NCI-H226 (cell line): ENCODE data around the gene PDZRN3.
"Not testable (repeated sequence)": the region's sequence is repeated elsewhere in the genome, so short reads cannot be mapped to it uniquely, and the experiment has no call there.

Source experiments
- DNase-seq: peaks from one replicate; pipeline ENCODE4 v3.0.0-alpha.2; 2015

Gene PDZRN3

DNA sequence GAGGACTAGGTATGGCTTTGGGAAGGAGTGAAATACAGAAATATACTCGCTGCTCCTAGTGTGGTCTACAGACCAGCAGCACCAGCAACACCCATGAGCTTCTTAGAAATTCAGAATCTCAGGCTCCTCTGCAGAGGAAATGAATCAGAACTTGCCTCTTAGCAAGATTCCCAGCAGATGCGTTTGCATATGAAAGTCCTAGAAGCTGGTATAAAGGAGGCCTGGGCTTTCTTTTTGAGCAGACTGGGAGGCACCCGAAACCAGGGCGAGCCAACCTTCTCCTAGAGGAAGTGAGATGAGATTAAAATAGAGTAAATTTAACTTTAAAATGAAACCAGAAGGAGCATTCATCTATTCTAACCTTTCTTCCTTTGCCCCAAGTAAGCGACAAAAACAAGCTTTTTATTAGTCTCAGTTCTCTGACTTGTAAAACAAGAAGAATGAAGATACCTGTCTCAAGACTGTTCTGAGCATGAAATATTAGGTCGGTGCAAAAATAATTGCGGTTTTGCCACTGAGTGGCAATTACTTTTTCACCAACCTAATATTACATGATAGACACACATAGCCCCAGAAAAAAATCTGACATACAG, 140.0 kb downstream of the PDZRN3 start:
- DNase-seq, result no peak

DNA sequence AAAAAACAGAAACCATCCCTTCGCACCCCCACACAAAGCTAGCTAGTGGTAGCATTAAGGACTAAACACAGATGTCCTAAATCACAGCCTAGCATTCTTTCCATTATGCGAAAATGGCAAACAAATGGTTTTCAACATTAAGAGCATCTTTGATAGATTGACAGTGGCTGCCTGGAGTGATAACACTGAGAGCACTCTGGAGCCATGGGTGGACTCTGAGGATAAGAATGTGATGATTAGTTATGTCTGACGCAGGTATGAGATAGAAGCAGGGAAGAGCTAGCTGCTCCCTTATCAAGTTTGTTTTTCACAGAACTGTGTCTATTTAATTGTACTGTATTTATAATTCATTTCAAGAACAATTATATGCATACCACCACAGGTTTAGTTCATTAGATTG, 142.9 kb downstream of the PDZRN3 start:
- DNase-seq, result no peak

DNA sequence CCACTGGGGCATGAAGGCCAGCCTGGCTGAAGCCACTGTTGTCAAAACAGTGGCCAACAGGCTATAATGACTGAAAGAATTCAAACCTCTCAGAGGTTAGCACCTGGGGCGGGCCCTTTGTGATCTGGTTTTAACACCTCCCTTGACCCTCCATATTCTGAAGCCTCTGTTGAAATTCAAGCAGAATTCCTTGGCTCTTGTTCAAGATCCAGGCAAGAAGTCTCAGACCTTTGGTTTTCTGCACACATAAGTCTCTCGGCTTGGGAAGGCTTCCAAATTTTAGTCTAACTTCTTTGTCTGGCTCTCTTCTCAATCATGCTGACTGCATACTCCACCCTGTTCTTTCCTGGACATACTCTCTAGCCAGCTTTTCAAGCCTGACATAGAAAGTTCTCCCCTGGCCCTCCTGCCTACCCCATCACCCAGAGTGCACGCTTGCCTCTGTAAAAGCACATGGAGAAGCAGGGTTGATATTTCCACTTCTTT, 144.5 kb downstream of the PDZRN3 start:
- DNase-seq, result no peak

DNA sequence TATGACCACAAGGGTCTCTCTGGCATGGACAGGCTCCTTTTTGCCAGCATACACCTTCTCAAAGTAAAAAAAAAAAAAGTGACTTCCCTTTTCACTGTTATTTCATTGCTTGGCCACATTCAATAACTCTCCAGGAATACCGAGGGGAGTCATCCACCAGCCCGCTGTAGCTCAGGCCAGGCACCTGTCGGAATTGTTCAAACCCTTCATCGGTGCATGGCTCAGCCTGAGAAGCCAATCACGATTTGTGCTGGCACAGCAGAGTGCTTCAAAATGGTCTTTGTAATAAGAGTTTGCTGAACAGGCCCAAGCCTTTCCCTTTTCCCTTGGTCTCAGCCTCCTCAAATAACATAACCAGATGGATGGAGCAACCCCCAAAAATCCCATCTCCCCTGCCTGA, 145.4 kb downstream of the PDZRN3 start:
- DNase-seq, result no peak

DNA sequence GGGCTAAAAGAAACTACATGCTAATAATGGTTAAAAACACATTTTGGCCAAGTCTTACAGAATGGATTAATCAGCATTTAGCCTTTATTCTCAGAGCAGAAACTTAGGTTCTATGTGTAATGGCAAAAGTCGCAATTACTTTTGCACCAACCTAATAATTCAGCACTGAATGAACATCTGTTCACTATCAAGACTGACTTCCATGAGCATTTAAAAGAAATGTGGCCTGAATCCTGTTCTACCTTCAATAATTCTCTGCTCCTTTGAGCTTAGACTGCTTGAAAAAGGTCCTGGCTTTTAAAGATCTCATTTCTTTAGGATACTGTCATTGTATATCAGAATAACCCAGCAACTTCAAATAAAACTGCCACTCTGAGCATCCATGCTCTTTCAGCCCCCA, 145.9 kb downstream of the PDZRN3 start:
- DNase-seq, result no peak

DNA sequence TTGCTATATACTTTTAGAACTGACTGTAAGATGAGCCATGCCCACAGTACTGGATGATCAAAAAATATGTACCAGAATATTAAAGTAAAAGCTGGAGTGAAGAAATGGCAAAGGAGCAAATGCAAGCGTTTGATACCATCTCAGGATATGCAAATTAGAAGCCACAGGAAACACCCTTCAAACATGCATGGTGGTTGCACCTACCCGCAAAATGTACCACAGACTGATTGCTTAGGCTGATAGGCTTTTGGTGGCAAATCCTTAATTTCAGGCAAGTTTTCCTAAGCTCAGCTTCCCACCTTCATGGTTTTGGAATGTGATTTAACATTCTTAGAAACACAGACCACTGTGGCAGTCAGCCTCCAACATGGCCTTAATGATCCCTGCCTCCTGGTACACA, 149.0 kb downstream of the PDZRN3 start:
- no peak for DNase-seq

DNA sequence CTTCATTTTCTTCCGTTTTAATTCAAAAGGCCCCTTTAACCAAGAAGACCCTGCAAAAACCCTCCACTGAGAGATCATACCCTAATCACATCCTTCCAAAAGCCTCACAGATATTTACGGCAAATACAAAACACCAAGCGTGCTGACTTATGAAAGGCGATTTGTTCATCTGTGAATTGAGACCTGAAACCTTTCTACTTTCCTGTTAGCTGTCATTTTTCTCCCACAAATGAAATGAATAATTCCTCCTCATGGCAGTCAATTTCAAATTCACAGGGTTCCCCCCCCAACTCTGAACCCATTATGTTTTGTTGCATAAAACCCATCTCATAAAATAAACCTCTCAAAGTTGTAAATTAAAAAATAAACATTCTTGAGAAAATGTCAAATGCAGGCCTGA, 149.6 kb downstream of the PDZRN3 start:
- no peak for DNase-seq

DNA sequence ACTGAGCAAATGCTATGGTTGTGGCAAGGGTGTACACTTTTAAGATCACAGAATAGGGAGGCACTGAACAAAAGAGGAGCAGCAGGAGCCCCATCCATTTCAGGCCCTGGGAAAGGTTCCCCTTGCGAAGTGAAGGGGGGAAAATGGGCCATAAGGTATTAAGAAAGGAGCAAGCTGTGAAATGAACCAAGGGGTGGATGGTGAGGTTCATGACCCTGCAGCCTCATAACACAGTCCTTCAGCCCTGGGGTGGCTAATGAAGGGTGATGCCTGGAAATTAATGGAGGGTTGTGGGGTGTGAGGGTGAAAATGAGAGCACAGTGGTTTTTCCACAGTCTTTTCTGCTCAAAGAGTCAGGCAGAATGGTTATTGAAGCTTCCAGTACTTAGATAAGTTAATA, 150.1 kb downstream of the PDZRN3 start:
- no peak for DNase-seq

DNA sequence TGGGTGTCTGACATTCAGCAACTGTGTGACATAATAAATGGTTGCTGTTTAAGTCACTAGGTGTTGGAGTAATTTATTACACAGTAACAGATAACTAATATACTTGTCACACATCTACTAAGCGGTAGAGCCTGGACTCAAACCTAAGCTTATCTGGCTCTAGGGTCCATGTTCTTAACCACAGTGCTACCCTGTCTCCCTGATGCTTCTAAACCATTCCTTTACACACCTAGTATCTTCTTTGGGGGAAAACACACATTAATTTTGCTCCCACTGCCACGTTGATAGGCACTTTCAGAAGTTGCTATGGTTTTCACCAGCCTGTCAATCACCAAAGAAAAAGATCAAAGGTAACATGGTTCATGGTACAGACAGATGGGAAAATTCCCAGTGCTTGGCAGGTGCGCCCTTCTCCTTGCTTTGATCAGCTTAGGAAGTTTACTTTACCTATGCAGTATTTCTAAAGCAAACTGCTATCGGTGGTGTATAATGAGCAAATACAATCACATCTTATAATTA, 150.8 kb downstream of the PDZRN3 start:
- no peak for DNase-seq

DNA sequence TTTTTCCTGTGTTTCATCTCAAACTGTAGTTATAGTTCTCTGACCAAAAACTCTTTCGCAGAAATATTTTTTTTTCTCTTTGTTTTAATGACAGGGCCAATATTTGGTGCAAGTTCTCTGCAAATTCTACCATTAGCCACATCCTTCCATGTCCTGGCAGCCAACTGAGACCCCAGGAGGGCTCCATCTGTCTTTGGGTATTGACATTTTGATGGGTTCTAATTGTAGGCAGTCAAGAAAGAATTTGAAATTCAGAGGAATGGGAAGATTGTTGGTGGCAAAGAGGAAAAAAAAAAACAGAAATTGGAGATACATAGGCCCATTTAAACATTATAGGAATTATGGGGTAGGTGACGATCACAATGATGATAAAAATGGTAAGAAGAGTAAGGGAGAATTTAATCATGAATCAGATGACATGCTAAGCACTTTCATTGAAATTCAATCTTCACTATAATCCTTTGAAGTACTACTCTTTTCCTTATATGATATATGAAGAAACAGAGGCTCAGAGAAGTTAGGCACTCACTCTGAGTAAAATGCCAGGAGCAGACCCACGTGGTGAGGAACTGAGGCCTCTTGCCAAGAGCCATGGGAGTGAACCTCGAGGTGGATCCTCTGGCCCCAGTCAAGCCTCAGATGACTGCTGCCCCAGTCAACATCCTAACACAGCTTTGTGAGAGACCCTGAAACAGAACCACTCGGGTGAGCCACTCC, 151.4 kb downstream of the PDZRN3 start:
- DNase-seq, result no peak

DNA sequence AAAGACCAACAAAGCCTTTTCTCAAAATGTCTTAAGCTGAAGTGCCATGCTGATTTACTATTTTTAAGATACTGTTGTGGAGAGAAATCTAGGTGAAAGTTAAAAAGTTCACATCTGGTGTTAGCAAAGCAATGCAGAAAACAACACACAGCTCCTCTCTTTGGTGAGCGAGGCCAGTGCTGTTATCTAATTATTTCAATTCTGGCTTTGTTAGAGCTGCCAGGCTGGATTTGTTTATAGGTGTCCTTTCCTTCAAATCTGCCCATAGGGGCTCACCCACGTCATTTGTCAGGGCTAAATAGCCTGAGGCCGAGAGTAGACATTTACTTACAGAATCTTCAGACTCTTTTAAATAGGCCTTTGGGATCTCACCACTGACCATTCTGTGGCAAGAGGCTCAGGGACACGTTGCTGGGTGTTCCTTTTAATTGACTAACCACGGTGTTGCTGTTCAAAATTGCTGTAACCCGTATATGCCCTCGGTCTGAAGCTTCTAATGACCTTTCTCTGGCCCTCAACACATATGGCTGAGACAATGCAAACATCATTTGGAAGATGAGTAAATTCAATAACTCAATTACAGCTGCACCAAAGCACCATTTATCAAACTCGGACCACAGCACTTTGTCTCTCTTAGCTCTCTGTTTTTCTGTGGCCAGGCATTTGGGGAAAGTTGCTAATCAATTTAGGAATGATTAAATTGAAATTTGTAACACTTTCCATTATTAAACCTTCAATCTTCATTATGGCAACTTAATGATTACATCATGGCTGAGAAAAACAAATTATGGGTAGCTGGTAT, 152.6 kb downstream of the PDZRN3 start:
- DNase-seq, result no peak

DNA sequence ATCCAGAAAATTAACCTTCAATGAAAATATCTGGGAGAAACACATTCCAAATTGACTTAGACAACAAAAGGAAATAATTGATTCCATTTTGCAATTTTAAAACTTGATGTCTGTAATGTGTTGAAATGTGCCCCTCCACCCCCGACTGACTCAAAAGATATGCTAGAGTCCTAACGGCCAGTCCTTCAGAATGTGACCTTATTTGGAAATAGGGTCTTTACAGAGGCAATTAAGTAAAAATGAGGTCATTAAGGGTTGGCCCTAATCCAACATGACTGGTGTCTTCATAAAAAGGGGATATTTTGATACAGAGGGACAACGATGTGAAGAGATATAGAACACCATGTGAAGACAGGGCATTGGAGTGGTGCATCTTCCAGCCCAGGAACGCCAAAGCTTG, 153.9 kb downstream of the PDZRN3 start:
- no peak for DNase-seq

DNA sequence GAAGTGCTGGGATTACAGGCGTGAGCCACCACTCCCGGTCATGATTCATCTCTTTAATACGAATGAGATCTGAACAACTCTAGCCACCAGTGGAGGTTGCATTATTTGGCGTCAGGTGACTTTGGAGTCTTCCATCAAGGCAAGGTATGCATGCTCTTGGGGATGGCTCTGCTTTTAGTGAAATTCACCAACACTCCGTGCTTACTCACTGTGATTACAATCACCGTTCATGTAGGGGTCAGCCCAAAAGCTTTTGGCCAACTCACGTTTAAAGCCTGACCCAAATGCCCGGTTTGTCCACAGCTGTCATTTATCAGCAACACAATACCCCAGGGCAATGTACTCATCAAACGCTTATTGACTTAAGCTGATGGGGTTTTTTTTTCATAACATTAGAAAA, 155.4 kb downstream of the PDZRN3 start:
- no peak for DNase-seq

DNA sequence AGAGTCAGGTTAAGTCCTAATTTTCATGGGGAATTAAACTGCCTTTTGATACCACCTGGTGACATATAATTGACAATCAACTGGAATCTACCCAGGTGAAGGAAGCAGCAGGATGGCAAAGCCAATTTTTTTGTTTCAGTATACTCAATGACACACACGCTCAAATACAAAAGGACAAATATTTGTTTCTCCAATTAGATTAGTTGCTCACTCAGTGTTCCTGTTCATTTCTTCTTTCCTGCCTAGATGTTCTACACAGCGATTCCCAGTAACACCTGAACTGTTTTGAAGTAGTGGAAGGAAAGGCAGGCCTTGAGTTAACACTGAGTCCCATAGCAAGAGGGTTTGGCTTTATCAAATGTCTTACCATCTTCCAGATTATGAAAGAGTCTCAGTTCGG, 157.5 kb downstream of the PDZRN3 start:
- DNase-seq, result no peak

DNA sequence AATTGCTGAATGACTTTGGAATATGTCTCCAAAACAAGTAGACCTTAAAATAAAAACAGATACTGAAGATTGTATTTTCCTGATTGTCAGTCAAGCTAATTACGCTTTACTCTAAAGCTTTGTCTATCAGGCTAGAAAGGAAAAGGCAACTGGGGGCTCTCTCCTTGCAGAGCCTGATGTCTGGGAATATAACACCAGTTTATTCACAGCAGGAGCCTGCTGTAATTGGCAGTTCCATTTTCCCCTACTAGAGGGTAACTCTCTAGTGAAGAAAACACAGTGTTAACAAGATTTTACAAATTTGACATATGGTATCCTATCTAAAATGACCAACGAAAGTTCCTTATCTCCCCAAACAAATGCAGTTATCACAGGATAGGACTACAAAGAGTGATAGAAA, 158.8 kb downstream of the PDZRN3 start:
- DNase-seq, result no peak

DNA sequence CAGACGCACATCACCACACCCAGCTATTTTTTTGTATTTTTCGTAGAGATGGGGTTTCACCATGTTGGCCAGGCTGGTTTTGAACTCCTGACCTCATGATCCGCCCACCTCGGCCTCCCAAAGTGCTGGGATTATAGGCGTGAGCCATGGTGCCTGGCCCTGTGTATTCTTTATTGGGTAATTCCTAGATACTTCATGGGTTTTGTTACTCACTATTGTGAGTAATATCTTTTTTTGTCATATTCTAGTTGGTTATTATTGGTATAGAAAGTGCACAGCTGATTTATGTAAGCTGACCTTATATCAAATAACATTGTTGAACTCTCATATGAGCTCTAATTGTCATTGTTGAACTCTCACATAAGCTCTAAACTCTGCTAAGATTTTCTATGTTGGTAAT, 160.6 kb downstream of the PDZRN3 start:
- DNase-seq, result not testable (repeated sequence)

DNA sequence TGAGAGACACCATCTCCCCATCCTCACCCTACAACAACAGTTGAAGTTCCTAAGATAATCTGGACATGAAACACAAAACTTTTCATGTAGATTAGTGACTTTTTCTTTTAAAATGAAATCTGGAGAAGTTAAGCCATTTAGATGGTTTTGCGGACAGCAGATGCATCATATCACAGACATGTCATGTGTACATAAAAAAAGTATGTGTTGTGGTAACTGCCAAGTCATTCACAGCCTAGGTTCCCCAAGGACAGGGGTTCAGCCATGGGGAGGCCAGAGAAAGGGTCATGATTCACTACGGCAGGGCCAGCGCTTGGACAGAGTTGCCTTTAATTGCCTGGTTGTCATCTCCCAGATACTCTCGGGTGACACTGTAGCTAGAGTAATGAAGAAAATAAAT, 163.2 kb downstream of the PDZRN3 start:
- no peak for DNase-seq

DNA sequence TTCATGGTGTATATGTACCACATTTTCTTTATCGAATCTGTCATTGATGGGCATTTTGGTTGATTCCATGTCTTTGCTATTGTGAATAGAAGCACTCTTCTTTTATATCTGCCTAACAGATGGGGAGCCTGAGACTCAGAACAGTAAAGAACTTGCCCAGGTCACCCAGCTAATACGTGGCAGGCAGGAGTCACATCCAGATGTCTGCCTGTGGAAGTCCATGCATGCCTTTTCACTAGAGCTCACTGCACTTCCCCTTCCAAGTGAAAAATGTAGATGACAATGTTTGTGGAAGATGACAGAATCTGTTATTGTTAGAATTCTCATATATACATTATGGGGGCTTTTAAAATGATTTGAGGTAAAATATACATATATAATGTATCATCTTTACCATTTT, 165.0 kb downstream of the PDZRN3 start:
- no peak for DNase-seq

DNA sequence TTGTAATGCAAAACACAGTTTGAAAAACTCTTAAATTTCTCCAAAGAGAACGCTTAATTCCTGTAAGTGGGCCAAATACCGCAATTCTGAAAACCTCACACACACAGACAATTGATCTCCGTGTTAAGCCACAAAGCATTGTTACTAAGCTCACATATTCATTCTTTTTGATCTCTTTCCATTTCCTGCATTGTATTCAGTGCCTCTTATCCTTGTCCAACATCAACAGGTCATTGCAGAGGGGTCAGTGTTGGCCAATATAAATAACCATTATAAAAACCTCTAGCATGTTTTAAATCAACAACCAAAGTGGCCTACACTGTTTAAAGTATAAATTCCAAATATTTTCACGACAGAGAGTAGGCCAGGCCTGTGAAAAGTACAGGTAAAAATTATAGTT, 171.1 kb downstream of the PDZRN3 start:
- DNase-seq, result no peak

DNA sequence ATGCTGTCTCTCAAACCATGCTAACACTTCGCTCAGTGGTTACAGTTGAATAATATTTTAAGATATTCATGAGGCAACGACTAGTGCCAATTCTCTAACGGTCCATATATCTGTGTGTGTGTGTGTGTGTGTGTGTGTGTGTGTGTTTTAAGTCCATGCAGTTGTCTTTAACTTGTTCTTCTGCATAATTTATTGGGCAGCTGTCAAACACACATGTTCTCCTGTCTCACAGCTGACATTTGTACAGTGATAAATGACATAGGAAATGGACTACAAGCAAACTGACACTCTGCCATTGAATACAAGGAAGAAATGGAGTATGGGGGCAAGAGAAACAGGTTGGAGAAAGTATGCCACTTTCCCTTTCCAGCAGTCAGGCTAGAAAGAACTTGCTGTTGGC, 172.0 kb downstream of the PDZRN3 start:
- no peak for DNase-seq

DNA sequence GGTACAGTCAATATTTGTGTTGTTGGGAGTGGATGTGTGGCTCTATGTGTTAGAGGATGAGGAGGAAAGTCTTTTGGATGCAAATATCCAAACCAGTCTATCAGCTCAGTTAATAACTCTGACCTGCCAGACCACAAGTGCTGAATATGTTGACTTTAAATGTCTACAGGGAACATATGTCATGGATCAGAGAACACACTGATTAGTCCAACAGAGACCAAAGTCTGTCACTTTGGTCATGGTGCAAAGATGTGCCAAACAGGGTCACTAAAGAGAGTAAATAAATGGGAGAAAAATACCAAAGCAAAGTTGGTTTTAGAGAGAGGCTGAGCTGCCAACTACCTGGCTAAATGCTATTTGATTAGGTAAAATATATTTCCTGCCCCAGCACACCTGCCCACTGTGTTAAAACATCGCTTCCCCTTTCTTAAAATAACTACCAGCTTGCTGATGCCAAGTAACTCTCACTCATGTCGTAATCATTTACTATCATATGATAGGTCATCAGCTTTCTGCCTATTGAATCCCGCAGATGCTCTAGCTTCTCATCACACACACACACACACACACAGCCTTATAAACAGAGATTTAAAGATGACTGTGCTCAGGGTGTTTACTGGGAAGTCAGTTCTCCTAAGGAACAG, 173.3 kb downstream of the PDZRN3 start:
- no peak for DNase-seq

DNA sequence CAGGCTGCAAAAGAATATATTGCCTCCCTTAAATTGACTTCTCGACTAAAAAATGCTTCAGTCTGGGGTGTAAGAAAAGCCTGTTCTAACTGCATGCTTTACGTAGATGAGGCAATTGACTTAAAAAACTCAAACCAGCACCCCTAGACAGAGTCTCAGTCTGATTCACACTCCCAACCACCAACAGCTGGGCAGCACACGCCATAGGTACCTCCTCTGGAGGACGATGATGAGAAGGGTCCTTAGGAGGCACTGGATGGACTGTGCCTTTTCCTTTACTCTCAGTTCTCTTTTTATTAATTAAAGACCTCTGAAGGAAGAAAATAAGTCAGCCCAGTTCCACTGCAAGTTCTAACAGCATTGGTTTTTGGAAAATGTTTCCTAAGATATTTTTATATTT, 175.0 kb downstream of the PDZRN3 start:
- no peak for DNase-seq

DNA sequence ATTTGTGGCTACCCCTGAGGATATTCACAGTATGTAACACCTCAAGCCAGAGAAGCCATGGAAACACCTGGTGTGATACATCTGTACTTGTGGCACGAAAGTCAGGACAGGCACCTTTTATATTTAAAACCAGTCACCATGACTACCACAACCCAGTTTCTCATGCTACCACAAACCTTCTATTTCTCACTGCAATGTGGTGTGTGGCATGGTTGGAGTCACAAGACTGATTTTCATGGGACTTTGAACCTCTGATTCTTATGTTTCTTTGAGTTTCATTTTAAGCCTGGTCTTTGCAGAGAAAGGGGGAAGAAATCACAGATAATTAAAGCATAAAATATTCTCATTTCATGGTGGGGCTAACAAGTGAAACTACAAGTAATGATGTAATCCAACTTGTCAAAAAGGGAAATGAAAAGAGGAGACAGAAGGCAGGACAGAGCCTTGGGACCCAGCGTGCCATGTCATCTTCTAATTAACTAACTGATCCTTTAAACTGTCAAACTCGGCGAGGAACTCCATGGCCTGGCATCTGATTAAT, 175.9 kb downstream of the PDZRN3 start:
- no peak for DNase-seq
